Heart left ventricle (tissue), 13 donors: ENCODE measurements around the gene SRXN1.

Source experiments
- POLR2A ChIP-seq, 2 donors: fragments of 450-650 bp; IDR thresholded peaks; one replicate each; pipeline ENCODE4 v1.6.1; 2017; ENCODE audit warnings: antibody characterized with exemption in 2 of 2, mild to moderate bottlenecking in 2 of 2, moderate library complexity in 2 of 2
- TF ChIP-seq, protein P1 (sequence below), 12 donors: fragments of 200-600 bp; sonication (generic) in 4 of 12; IDR thresholded peaks; one replicate each; pipeline versions ENCODE4 v1.5.0 to v1.8.0; 2018 to 2022; ENCODE audit warnings: antibody characterized with exemption in 12 of 12, mild to moderate bottlenecking in 5 of 12
- donor health status: ischemic (EF 13 %, LVEDD 7.1; RV severe dilation, severe dysfunction).
- donor health status: DM: no; HTN: yes; CAD: no.
- donor health status: DM: no; HTN: no; CAD: no.
- donor health status: ischemic (EF 25% LVEDD 6.9; RV normal size, moderate dysfunction).
- donor health status: ischemic (EF 25% LVEDD 5.7; RV mildly dilated, moderate dysfunction).
- donor health status: ischemic (EF 35%, LVEDD 5.7; RV mildly dilated, moderate dysfunction).
- donor health status: nonischemic (EF 11% LVEDD 7.7; RV severe dilation, severe dysfunction).
- donor health status: DM: yes; HTN: yes; CAD: no.
- donor health status: PGD.
- donor health status: ischemic (EF 29% LVEDD 5.4; RV normal size, mild dysfunction).
- donor health status: nonischemic (EF 23%, LVEDD 6.1; RV moderate dilation, normal function).

GRCh38 chr20:654417-654750, 1.4 kb upstream of the SRXN1 start:
- TF ChIP-seq, protein P1, sequence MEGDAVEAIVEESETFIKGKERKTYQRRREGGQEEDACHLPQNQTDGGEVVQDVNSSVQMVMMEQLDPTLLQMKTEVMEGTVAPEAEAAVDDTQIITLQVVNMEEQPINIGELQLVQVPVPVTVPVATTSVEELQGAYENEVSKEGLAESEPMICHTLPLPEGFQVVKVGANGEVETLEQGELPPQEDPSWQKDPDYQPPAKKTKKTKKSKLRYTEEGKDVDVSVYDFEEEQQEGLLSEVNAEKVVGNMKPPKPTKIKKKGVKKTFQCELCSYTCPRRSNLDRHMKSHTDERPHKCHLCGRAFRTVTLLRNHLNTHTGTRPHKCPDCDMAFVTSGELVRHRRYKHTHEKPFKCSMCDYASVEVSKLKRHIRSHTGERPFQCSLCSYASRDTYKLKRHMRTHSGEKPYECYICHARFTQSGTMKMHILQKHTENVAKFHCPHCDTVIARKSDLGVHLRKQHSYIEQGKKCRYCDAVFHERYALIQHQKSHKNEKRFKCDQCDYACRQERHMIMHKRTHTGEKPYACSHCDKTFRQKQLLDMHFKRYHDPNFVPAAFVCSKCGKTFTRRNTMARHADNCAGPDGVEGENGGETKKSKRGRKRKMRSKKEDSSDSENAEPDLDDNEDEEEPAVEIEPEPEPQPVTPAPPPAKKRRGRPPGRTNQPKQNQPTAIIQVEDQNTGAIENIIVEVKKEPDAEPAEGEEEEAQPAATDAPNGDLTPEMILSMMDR (IDR thresholded peaks at IDR 0.05): no peak
- TF ChIP-seq POLR2A (IDR thresholded peaks at IDR 0.05): no peak
